Testis (tissue), 2 donors: ENCODE results near the gene ARL5A.

Experiments used
- CTCF ChIP-seq, 3 experiments: fragments of 450-650 bp in 2 of 3; fragments of 200-600 bp in 1 of 3; sonication (generic) in 1 of 3; IDR thresholded peaks; one replicate each; pipeline ENCODE4 v1.5.1; 2016 to 2019; ENCODE audit warnings: antibody characterized with exemption in 3 of 3, mild to moderate bottlenecking in 2 of 3, moderate library complexity in 1 of 3
- POLR2A ChIP-seq: fragments of 450-650 bp; IDR thresholded peaks from one replicate; pipeline ENCODE4 v1.6.1; 2017; ENCODE audit warnings: antibody characterized with exemption, mild to moderate bottlenecking, moderate library complexity

GRCh38 chr2:151792589-151792988 is 35.6 kb downstream of the ARL5A start:
- TF ChIP-seq CTCF (IDR thresholded peaks at IDR 0.05) (no peak), POLR2A (no peak)
